Measurements from ENCODE around the gene CUX1.
"Not testable (repeated sequence)": the region's sequence is repeated elsewhere in the genome, so short reads cannot be mapped to it uniquely, and the experiment has no call there.

Gene CUX1

GRCh38 chr7:102288285-102288930 is 471.0 kb downstream of the CUX1 start:
- DNase-seq (ENCODE audit: low spot score) = no peak

DNA sequence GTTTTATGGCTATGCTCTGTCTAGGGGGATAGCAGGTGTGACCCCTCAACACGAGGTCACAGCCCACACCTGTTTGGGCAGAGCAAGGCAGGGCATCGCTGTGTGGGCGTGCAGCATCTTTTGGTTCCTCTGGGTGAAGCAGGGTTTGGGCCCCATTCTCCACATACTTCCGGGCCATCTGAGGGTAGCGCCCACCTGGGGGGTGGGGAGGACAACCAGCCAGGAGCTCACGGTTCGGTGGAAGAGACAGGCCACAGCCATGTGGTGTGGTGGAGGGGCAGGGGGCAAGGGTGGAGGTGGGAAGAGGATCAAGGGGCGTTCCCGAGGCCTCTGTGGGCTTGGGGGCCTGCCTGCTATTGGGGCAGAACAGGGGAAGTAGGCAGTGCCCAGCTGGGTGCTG is 471.6 kb downstream of the CUX1 start:
- DNase-seq (ENCODE audit: low spot score) = no peak

- DNase-seq (ENCODE audit: low spot score) = no peak
These were observed 473.9 kb downstream of the CUX1 start for GRCh38 chr7:102291056-102291915.

GRCh38 chr7:102291916-102292267 is 474.5 kb downstream of the CUX1 start:
- no peak for DNase-seq (ENCODE audit: low spot score)

DNA sequence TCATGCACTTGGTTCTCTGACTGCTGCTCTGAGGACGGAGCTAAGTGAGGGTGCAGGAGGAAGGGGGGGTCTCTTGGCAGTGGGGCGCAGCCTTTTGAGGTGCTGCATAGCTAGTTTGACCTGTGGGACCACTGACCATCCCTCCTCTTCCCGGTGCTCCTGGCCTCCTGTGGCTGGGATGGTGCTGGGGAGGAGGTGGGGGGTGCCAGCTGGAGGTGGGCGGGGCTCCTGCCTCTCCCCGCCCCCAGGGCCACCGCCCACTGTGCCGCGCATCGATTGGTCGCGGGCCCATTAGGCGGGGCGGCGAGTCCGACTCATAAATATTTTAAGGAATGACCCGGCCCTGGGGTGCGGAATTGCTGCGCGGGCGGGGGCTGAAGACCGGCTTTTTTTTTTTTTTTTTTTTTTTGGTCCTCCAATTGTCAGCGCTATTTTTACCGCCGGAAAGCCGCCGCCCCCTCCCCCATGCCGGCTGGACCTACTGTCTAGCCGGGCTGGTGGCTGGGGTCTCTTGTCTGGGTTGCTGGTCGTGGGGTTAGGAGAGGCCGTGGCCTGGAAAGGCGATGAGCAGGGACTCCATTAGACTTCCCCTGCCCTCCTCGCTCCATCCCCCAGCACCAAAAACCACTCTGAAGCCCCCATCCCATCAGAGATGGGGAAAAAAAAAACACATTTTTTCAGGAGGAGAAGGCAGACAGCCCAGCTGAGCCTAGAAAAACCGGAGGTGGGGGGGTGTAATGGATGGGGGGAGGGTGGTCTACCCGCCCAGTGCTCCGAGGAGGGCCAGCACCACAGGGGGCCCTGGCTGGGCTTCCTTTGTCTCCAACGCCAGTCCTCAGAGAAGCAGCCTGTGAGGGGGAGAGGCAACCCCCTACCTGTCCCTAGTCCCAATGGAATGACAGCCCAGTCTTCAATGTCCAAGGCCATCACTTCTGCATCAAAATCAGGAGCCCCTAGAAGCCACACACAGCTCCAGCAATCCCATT is 475.7 kb downstream of the CUX1 start:
- no peak for DNase-seq (ENCODE audit: low spot score)

GRCh38 chr7:102294589-102294988 is 477.2 kb downstream of the CUX1 start:
- no peak for DNase-seq (ENCODE audit: low spot score)

- no peak for DNase-seq (ENCODE audit: low spot score)
These were observed 478.1 kb downstream of the CUX1 start for GRCh38 chr7:102295346-102296178.

- DNase-seq (ENCODE audit: low spot score) = no peak
These were observed 478.7 kb downstream of the CUX1 start for GRCh38 chr7:102296179-102296438.

- DNase-seq (ENCODE audit: low spot score) = no peak
These were observed 479.1 kb downstream of the CUX1 start for GRCh38 chr7:102296514-102296913.

GRCh38 chr7:102297487-102298218 is 480.2 kb downstream of the CUX1 start:
- DNase-seq (ENCODE audit: low spot score) = no peak

DNA sequence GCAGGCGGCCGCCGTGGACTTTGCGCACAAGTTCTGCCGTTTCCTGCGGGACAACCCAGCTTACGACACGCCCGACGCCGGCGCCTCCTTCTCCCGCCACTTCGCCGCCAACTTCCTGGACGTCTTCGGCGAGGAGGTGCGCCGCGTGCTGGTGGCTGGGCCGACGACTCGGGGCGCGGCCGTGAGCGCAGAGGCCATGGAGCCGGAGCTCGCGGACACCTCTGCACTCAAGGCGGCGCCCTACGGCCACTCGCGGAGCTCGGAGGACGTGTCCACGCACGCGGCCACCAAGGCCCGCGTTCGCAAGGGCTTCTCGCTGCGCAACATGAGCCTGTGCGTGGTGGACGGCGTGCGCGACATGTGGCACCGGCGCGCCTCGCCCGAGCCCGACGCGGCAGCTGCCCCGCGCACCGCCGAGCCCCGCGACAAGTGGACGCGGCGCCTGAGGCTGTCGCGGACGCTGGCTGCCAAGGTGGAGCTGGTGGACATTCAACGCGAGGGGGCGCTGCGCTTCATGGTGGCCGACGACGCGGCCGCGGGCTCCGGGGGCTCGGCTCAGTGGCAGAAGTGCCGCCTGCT is 483.3 kb downstream of the CUX1 start:
- DNase-seq (ENCODE audit: low spot score) = no peak

DNA sequence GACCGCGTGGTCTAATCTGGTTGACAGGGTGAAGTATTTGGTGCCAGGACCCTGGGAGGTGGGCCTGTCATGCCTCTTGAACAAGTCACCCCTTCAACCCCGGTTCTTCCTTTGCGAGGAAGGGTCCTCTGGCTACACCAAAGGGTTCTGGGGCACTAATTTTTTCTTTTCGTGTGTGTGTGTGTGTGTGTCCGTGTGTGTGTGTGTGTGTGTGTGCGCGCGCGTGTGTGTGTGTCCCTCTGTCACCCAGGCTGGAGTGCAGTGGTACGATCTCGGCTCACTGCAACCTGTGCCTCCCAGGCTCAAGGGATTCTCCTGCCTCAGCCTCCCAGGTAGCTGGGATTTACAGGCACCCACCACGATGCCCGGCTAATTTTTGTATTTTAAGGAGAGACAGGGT is 483.9 kb downstream of the CUX1 start:
- not testable (repeated sequence) for DNase-seq (ENCODE audit: low spot score)

- no peak for DNase-seq (ENCODE audit: low spot score)
These were observed 484.6 kb downstream of the CUX1 start for GRCh38 chr7:102302025-102302424.

DNA sequence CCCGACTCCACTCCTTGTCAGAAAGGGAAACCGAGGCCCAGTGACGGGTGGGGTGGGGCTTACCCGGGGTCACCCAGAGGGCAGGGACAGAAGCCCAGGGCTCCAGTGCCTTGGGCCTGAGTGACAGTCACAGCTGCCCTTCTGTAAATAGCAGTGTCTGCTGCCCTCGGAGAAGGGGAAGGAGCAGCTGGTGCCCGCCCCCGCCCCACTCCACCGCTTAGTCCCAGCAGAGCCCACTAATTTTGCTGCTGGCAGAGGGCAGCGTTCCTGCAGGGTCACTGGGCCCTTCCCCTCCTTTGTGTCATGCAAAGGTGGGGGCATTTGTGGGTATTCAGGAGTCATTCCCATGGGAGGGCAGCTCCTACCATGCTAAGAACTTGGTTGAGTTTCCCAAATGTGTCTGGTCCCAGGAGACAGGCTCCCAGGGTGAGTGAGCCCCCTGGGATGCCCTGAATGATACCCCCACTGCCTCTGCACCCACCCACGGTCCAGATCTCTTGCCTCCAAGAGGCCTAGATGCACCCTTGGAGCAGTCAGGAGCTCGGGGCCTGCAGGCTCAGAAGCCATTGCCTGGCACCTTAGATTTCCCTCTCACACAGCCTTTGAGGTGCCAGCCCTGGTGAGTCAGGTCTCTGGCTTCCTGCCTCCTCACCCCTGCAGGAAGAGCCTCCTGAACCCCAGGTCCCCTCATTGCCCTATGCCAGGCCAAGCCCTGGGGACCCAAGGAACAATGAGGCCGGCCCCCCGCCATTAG is 486.4 kb downstream of the CUX1 start:
- no peak for DNase-seq (ENCODE audit: low spot score)

- no peak for DNase-seq (ENCODE audit: low spot score)
These were observed 487.2 kb downstream of the CUX1 start for GRCh38 chr7:102304668-102305067.

- no peak for DNase-seq (ENCODE audit: low spot score)
These were observed 488.2 kb downstream of the CUX1 start for GRCh38 chr7:102305414-102306268.

DNA sequence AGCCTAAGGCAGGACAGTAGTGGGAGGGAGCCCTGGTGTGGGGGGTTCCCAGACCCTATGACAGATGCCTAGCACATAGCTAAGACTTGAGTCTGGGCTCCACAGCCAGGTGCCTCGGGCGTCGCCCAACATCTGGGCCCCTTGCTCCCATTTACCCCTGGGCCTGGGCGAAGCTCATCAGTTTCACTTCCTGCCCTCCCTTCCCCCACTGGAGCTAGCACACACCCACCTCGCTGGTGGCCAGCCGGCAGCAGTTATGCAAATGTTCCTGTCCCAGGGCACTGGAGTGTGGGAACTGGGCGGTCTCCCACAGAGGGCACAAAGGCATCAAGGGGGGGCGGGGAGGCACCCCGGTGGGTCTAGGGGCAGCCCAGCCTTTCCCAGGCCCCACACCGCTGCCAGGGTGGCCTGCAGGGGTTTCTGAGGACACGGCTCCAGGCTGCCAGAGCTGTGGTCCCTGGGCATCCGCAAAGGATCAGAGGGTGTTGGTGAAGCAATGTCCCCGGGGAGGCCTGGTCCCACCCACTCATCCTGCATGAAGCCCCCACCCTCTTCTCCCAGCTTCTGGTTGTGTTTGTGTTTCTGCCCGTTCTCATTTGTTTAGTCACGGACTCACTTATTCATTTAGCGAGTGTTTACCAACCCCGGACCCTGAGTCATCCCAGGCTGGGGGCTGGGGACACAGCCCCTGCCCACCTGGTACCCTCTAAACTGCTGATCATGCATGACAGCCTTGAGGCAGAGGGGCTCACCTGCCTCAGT is 489.7 kb downstream of the CUX1 start:
- peak; percentile 76 for DNase-seq (ENCODE audit: low spot score)

DNA sequence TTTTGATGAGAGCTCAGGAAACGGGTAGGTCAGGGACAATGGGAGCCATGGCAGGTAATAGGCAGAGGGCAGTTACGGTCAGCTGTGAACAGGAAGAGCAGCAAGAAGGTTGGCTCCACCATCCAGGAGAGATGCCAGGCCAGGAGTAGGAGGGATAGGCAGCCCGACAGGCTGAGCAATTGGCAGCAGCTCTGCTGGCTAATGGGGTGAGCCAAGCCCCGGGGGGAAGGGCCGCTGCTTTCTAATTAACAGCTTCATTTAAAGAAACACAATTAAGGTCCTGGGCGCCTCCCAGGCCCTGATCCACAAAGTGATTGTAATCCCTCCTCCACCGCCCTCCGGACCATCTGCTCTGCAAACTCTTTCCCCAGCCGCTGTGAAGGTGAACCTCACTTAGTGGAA is 493.0 kb downstream of the CUX1 start:
- no peak for DNase-seq (ENCODE audit: low spot score)
